ENCODE results near the gene DRAXIN.

Gene DRAXIN

GRCh38 chr1:11700601-11701467 is 9.3 kb downstream of the DRAXIN start:
- Histone ChIP-seq H3K27ac (no peak overlapping the region), H3K36me3 (ENCODE audit: insufficient read depth, low read length) (no peaks in the 10 kb centered on the region), H3K9ac (ENCODE audit: insufficient read length) (no peak overlapping the region), H3K4me3 (no peak overlapping the region), H3K9me3 (ENCODE audit: low read depth, low read length) (no peaks in the 10 kb centered on the region)
- DNase-seq (ENCODE audit: low read depth, low spot score), result no peak
- no peak for TF ChIP-seq POLR2AphosphoS5 (IDR thresholded peaks at IDR 0.05; ENCODE audit: borderline replicate concordance, low read depth, low read length)
- TF ChIP-seq EZH2 (IDR thresholded peaks at IDR 0.05), result no peak

- no peak for DNase-seq (ENCODE audit: low read depth, low spot score)
- no peaks in the 10 kb centered on the region for H3K9me3 ChIP-seq (ENCODE audit: low read depth, low read length)
- no peak overlapping the region for H3K9ac ChIP-seq (ENCODE audit: insufficient read length)
- H3K4me3 ChIP-seq, result no peak overlapping the region
- TF ChIP-seq POLR2AphosphoS5 (IDR thresholded peaks at IDR 0.05; ENCODE audit: borderline replicate concordance, low read depth, low read length) (no peak), EZH2 (IDR thresholded peaks at IDR 0.05) (no peak), FOXP2 (optimal IDR thresholded peaks at IDR 0.05; ENCODE audit: control extremely low read depth, extremely low read length, insufficient read depth) (no peak)
- H3K36me3 ChIP-seq (ENCODE audit: insufficient read depth, low read length), result no peaks in the 10 kb centered on the region
- no peak overlapping the region for H3K27ac ChIP-seq
Measured at GRCh38 chr1:11701551-11701961, 10.0 kb downstream of the DRAXIN start.

GRCh38 chr1:11701981-11702803 is 10.7 kb downstream of the DRAXIN start:
- H3K27ac ChIP-seq, result no peak overlapping the region
- DNase-seq (ENCODE audit: low read depth, low spot score), result no peak
- no peak overlapping the region for H3K4me3 ChIP-seq
- no peaks in the 10 kb centered on the region for H3K9me3 ChIP-seq (ENCODE audit: low read depth, low read length)
- no peak for TF ChIP-seq EZH2 (IDR thresholded peaks at IDR 0.05)
- TF ChIP-seq FOXP2 (optimal IDR thresholded peaks at IDR 0.05; ENCODE audit: control extremely low read depth, extremely low read length, insufficient read depth), result no peak
- TF ChIP-seq POLR2AphosphoS5 (IDR thresholded peaks at IDR 0.05; ENCODE audit: borderline replicate concordance, low read depth, low read length), result no peak
- H3K9ac ChIP-seq (ENCODE audit: insufficient read length), result no peak overlapping the region
- no peaks in the 10 kb centered on the region for H3K36me3 ChIP-seq (ENCODE audit: insufficient read depth, low read length)

- H3K27ac ChIP-seq, result no peak overlapping the region
- H3K9ac ChIP-seq (ENCODE audit: insufficient read length), result no peak overlapping the region
- no peaks in the 10 kb centered on the region for H3K36me3 ChIP-seq (ENCODE audit: insufficient read depth, low read length)
- no peak overlapping the region for H3K4me3 ChIP-seq
- DNase-seq (ENCODE audit: low read depth, low spot score), result no peak
- TF ChIP-seq POLR2AphosphoS5 (IDR thresholded peaks at IDR 0.05; ENCODE audit: borderline replicate concordance, low read depth, low read length) (no peak), FOXP2 (optimal IDR thresholded peaks at IDR 0.05; ENCODE audit: control extremely low read depth, extremely low read length, insufficient read depth) (no peak)
- H3K9me3 ChIP-seq (ENCODE audit: low read depth, low read length), result no peaks in the 10 kb centered on the region
Measured at GRCh38 chr1:11703357-11704193, 12.1 kb downstream of the DRAXIN start.

GRCh38 chr1:11704194-11704529 is 12.7 kb downstream of the DRAXIN start:
- TF ChIP-seq FOXP2 (optimal IDR thresholded peaks at IDR 0.05; ENCODE audit: control extremely low read depth, extremely low read length, insufficient read depth), result no peak
- TF ChIP-seq EZH2 (IDR thresholded peaks at IDR 0.05), result no peak
- TF ChIP-seq POLR2AphosphoS5 (IDR thresholded peaks at IDR 0.05; ENCODE audit: borderline replicate concordance, low read depth, low read length), result no peak
- no peak for DNase-seq (ENCODE audit: low read depth, low spot score)
- Histone ChIP-seq H3K4me3 (no peak overlapping the region), H3K36me3 (ENCODE audit: insufficient read depth, low read length) (no peaks in the 10 kb centered on the region), H3K9me3 (ENCODE audit: low read depth, low read length) (no peaks in the 10 kb centered on the region), H3K27ac (no peak overlapping the region), H3K9ac (ENCODE audit: insufficient read length) (no peak overlapping the region)

- Histone ChIP-seq H3K27ac (no peak overlapping the region), H3K4me3 (no peak overlapping the region), H3K9ac (ENCODE audit: insufficient read length) (no peak overlapping the region), H3K36me3 (ENCODE audit: insufficient read depth, low read length) (no peaks in the 10 kb centered on the region), H3K9me3 (ENCODE audit: low read depth, low read length) (no peaks in the 10 kb centered on the region)
- TF ChIP-seq POLR2AphosphoS5 (IDR thresholded peaks at IDR 0.05; ENCODE audit: borderline replicate concordance, low read depth, low read length) (no peak), EZH2 (IDR thresholded peaks at IDR 0.05) (no peak), FOXP2 (optimal IDR thresholded peaks at IDR 0.05; ENCODE audit: control extremely low read depth, extremely low read length, insufficient read depth) (no peak)
- no peak for DNase-seq (ENCODE audit: low read depth, low spot score)
Measured at GRCh38 chr1:11704691-11705475, 13.4 kb downstream of the DRAXIN start.

- no peak overlapping the region for H3K4me3 ChIP-seq
- no peak for TF ChIP-seq FOXP2 (optimal IDR thresholded peaks at IDR 0.05; ENCODE audit: control extremely low read depth, extremely low read length, insufficient read depth)
- H3K36me3 ChIP-seq (ENCODE audit: insufficient read depth, low read length), result no peaks in the 10 kb centered on the region
- H3K9ac ChIP-seq (ENCODE audit: insufficient read length), result no peak overlapping the region
- no peak for DNase-seq (ENCODE audit: low read depth, low spot score)
- H3K27ac ChIP-seq, result no peak overlapping the region
- no peaks in the 10 kb centered on the region for H3K9me3 ChIP-seq (ENCODE audit: low read depth, low read length)
Measured at GRCh38 chr1:11705596-11705995, 14.1 kb downstream of the DRAXIN start.

Measured in SK-N-MC (cell line).